MCF 10A (cell line): Measurements from ENCODE around the gene LAMTOR1. TPM values are rescaled to one million over a fixed set of nuclear protein-coding genes. Genes with fewer than 3 reads are reported as not detected.
A peak's percentile ranks its signal among the peaks of the same experiment; 100 is the strongest.

Experiments
- BruUV-seq: library from RNA; stranded (reverse); fragments of 400-500 nt; replicated peaks from 2 replicates; lab custom pipeline; 2021; lab: Mats Ljungman, UMichigan
- CTCF ChIA-PET: fragments of 300-600 bp; sonication (Branson Sonifier 250); formaldehyde crosslinking; extraction: SDS; loops from one replicate; lab custom pipeline; 2021; ENCODE audit warnings: antibody characterized with exemption, inconsistent platforms; lab: Yijun Ruan, JAX
- POLR2A ChIA-PET: fragments of 300-600, 350-650 bp; sonication (Branson Sonifier 250); formaldehyde crosslinking; extraction: SDS; loops from one replicate; lab custom pipeline; 2020; ENCODE audit warnings: antibody characterized with exemption, inconsistent platforms; lab: Yijun Ruan, JAX
- DNase-seq: peaks from one replicate; pipeline ENCODE4 v3.0.0-alpha.2; 2018; ENCODE audit not compliant: unreplicated experiment
- H3K27ac Mint-ChIP-seq: one replicate; pipeline ENCODE4 v1.8.0; 2022; ENCODE audit warnings: mild to moderate bottlenecking, low read depth, mixed read lengths; ENCODE audit not compliant: unreplicated experiment
- H3K27me3 Mint-ChIP-seq: one replicate; pipeline ENCODE4 v1.8.0; 2022; ENCODE audit warnings: mixed read lengths; ENCODE audit not compliant: insufficient read depth, unreplicated experiment
- H3K36me3 Mint-ChIP-seq: one replicate; pipeline ENCODE4 v1.8.0; 2022; ENCODE audit warnings: mild to moderate bottlenecking, moderate library complexity, mixed read lengths; ENCODE audit not compliant: insufficient read depth, unreplicated experiment
- H3K4me1 Mint-ChIP-seq: one replicate; pipeline ENCODE4 v1.8.0; 2022; ENCODE audit warnings: mixed read lengths; ENCODE audit not compliant: insufficient read depth, unreplicated experiment
- H3K4me3 Mint-ChIP-seq: one replicate; pipeline ENCODE4 v1.8.0; 2022; ENCODE audit warnings: mild to moderate bottlenecking, moderate library complexity, mixed read lengths; ENCODE audit not compliant: unreplicated experiment
- H3K9me3 Mint-ChIP-seq: one replicate; pipeline ENCODE4 v1.8.0; 2022; ENCODE audit warnings: mixed read lengths; ENCODE audit not compliant: unreplicated experiment
- intact Hi-C: fragments of 100-400 bp; cut with micrococcal nuclease; formaldehyde crosslinking; loops from 2 replicates; pipeline ENCODE4 v1.14.1; 2022
- total RNA-seq: library from RNA; stranded (reverse); gene quantifications from 2 replicates; pipeline ENCODE4 v1.2.3, GENCODE V29; 2022
- TF ChIP-seq, protein P1 (sequence below): fragments of 200-600 bp; IDR thresholded peaks from one replicate; pipeline ENCODE4 v1.8.0; 2022; ENCODE audit warnings: antibody characterized with exemption, mild to moderate bottlenecking; ENCODE audit not compliant: unreplicated experiment

The LAMTOR1 gene
- total RNA-seq, 1 experiment from 2014 or later: 76.9 TPM

DNA sequence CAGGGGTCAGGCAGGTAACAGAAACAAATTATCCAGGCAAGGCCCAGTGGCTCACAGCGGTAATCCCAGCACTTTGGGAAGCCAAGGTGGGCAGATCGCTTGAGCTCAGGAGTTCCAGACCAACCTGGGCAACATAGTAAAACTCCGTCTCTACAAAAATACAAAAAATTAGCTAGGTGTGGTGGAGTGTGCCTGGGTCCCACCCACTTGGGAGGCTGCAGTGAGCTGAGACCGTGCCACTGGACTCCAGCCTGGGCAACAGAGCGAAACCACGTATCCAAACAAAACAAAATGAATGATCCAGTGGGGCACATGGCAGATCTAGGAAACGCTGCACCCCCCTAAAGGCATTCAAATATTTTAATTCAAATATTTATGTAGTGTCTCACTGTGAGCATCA, 32.6 kb downstream of the LAMTOR1 start:
- intact Hi-C loops: no loop called here
- no peak overlapping the region for H3K4me3 Mint-ChIP-seq
- ChIA-PET CTCF (interaction anchor here (0.6 to 1.6 kb wide), 5 partner anchors 8 to 74 kb away, joined by 3 to 4 read pairs (median 3); no protein-coding TSS in a partner anchor), POLR2A (interaction anchor here (0.9 to 15.4 kb wide), 12 partner anchors 8 to 71 kb away, joined by 3 to 282 read pairs (median 4); partner anchors contain the start of gene NUMA1)
- peaks cover 61% of the 10 kb centered on the region for H3K4me1 Mint-ChIP-seq
- no peaks in the 10 kb centered on the region for H3K27me3 Mint-ChIP-seq
- BruUV-seq: TSS peak; percentile 86
- TF ChIP-seq, protein P1, sequence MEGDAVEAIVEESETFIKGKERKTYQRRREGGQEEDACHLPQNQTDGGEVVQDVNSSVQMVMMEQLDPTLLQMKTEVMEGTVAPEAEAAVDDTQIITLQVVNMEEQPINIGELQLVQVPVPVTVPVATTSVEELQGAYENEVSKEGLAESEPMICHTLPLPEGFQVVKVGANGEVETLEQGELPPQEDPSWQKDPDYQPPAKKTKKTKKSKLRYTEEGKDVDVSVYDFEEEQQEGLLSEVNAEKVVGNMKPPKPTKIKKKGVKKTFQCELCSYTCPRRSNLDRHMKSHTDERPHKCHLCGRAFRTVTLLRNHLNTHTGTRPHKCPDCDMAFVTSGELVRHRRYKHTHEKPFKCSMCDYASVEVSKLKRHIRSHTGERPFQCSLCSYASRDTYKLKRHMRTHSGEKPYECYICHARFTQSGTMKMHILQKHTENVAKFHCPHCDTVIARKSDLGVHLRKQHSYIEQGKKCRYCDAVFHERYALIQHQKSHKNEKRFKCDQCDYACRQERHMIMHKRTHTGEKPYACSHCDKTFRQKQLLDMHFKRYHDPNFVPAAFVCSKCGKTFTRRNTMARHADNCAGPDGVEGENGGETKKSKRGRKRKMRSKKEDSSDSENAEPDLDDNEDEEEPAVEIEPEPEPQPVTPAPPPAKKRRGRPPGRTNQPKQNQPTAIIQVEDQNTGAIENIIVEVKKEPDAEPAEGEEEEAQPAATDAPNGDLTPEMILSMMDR: no peak
- H3K36me3 Mint-ChIP-seq: peaks cover 23% of the 10 kb centered on the region
- peak overlapping the region; percentile 96 for H3K27ac Mint-ChIP-seq
- H3K9me3 Mint-ChIP-seq: no peaks in the 10 kb centered on the region
- DNase-seq: no peak

DNA sequence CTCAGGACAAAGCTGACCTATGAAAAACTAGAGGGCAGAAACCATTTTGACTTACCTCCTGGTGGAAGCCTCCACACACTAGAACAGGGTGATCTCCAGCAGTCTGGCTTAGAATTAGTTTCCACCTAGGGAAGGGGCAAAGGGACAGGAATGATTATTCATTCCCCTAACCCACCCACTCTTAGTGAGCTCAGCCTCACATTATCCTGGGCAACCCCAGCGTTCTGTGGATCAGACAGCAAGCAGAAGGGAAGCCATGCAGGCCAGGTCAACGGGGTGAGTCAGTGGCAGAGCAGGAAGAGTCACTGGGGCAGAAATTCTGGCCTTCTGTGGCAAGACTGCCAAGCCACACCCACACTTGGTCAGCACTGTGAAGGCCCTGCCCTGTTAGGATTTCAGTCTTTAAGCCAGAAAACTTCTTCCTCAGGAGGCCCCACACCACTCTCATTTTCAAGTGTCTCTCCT, 33.3 kb downstream of the LAMTOR1 start:
- BruUV-seq: no TSS peak
- intact Hi-C loops: no loop called here
- H3K36me3 Mint-ChIP-seq: peaks cover 23% of the 10 kb centered on the region
- no peaks in the 10 kb centered on the region for H3K27me3 Mint-ChIP-seq
- H3K4me3 Mint-ChIP-seq: peak overlapping the region; percentile 72
- ChIA-PET POLR2A (interaction anchor here (0.6 to 15.4 kb wide), 16 partner anchors 8 to 153 kb away, joined by 3 to 282 read pairs (median 4); partner anchors contain the start of gene NUMA1), CTCF (interaction anchor here (0.5 to 1.6 kb wide), 8 partner anchors 8 to 93 kb away, joined by 3 to 5 read pairs (median 3); no protein-coding TSS in a partner anchor)
- H3K9me3 Mint-ChIP-seq: no peaks in the 10 kb centered on the region
- TF ChIP-seq, protein P1: no peak
- peak; percentile 86 for DNase-seq
- peak overlapping the region; percentile 96 for H3K27ac Mint-ChIP-seq
- peaks cover 59% of the 10 kb centered on the region for H3K4me1 Mint-ChIP-seq

DNA sequence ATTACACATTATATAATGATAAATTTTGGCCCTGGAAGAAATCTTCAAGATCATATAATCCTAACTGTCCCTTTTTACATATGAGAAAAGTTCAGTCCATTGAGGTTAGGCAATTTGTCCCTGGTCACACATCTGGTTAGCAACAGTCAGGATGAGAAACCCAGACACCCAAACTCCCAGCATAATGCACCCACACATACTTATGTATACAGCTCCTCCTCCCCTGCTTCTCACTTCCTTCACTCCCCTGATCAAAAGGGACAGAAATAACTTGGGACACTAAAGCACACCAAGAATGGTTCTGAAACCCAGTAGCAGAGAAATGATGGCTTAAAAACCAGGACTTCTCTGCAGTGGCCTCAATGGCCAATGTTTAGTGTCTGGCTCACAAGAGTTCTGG, 33.9 kb downstream of the LAMTOR1 start:
- Mint-ChIP-seq H3K27me3 (no peaks in the 10 kb centered on the region), H3K4me1 (peaks cover 59% of the 10 kb centered on the region), H3K27ac (peak overlapping the region; percentile 96), H3K9me3 (no peaks in the 10 kb centered on the region), H3K4me3 (peak overlapping the region; percentile 72), H3K36me3 (peaks cover 23% of the 10 kb centered on the region)
- intact Hi-C loops: no loop called here
- TF ChIP-seq, protein P1: no peak
- CTCF ChIA-PET: interaction anchor here (0.8 to 1.6 kb wide), 5 partner anchors 10 to 92 kb away, joined by 3 to 5 read pairs (median 3); no protein-coding TSS in a partner anchor
- BruUV-seq: no TSS peak
- POLR2A ChIA-PET: interaction anchor here (0.6 to 15.4 kb wide), 10 partner anchors 8 to 74 kb away, joined by 3 to 282 read pairs (median 4); partner anchors contain the start of gene NUMA1
- DNase-seq: no peak

DNA sequence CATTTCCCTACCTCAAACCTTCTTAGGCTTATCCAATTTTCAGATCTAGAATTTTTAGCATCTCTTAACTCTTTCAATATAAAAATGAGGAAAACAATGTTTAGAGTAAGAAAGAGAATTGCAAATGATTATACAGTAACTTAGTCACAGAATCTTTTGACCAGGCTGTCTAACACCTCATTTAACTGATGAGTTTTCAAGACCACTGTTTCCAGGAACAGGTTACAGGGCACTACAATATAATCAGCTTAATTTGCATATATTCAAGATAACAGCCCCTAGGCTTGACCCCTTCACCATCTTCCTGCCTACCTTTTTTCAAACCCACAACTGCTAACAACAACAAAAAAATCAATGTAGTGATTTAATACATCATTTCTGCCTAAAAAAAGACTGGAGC, 35.4 kb downstream of the LAMTOR1 start:
- Mint-ChIP-seq H3K4me3 (peak overlapping the region; percentile 38), H3K4me1 (peaks cover 58% of the 10 kb centered on the region), H3K9me3 (no peaks in the 10 kb centered on the region), H3K27me3 (no peaks in the 10 kb centered on the region), H3K36me3 (peaks cover 25% of the 10 kb centered on the region), H3K27ac (peak overlapping the region; percentile 96)
- POLR2A ChIA-PET: interaction anchor here (0.7 to 15.4 kb wide), 5 partner anchors 8 to 1673 kb away, joined by 3 to 282 read pairs (median 3); partner anchors contain the start of gene NUMA1
- TF ChIP-seq, protein P1: no peak
- intact Hi-C loops: no loop called here
- CTCF ChIA-PET: interaction anchor here (0.8 to 1.4 kb wide), 4 partner anchors 11 to 54 kb away, joined by 3 read pairs; partner anchors contain the start of gene ANAPC15
- no peak for DNase-seq
- BruUV-seq: no TSS peak
